Left cardiac atrium (tissue), 4 donors: ENCODE results near the gene HNRNPA2B1. TPM values are rescaled to one million over a fixed set of nuclear protein-coding genes. Genes with fewer than 3 reads are reported as not detected.
A peak's percentile ranks its signal among the peaks of the same experiment; 100 is the strongest.
"Not testable (repeated sequence)": the region's sequence is repeated elsewhere in the genome, so short reads cannot be mapped to it uniquely, and the experiment has no call there.

ENCODE experiments used
- ATAC-seq, 2 donors: fragments of 200-7000 bp; cut with Tn5 transposase; one replicate each; pipeline ENCODE4 v1.9.1; 2020; ENCODE audit warnings: mild to moderate bottlenecking in 2 of 2, moderate library complexity in 2 of 2
- DNase-seq: peaks from one replicate; pipeline ENCODE4 v3.0.0-alpha.2; 2020
- intact Hi-C, 2 donors: fragments of 100-400 bp; cut with DNase I; formaldehyde crosslinking; loops; one replicate each; pipeline versions ENCODE4 v1.14.1 to v1.15.1; 2022 to 2023
- total RNA-seq, 2 donors: library from RNA; stranded (reverse); fragmentation: NEBNext Ultra II Directional; extraction: Animal tissue kit (Norgen Biotek cat#: 25700); gene quantifications; one replicate each; pipeline ENCODE4 v1.2.1, GENCODE V29; 2021
- donor health status: DM: no; HTN: yes; CAD: no.
- donor health status: DM: no; HTN: yes; CAD: no; lungs with severe emphysema.
- donor health status: DM: yes; HTN: yes; CAD: no.
- donor health status: Dilated cardiomyopathy.

The HNRNPA2B1 gene
- total RNA-seq, 2 donors from 2014 or later: 330 to 390 TPM

GRCh38 chr7:26153823-26154783, 46.4 kb downstream of the HNRNPA2B1 start:
- intact Hi-C loops: no loop called here
- ATAC-seq (peak; percentile 21 to 26), DNase-seq (no peak)

DNA sequence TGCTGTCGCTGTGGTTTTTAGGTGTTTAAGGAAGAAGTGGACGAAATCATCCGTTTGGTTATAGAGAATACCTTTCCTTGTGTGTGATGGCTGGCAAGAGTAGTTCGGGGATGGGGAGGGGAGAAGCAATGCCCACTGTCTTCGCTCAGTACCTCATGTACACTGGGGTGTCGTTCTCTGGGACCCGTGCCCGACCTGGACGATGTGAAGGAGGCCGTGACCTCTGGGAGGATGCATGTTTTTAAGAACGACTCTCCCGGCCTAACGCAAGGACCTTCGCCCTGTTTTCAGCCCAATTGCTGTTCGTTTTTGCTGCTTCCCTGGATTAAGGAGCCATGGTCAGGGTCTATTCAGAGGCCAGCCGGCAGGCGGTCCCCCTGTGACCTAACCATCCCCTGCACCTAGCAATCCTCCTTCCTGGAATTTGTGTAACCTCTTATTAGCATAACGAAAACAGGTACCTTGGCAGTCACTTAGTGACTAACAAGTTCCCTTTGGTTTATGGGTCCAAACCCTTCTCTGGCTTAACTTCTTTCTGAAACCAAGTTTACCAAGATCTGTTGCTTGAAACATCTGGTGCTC, 47.2 kb downstream of the HNRNPA2B1 start:
- intact Hi-C loops: no loop called here

GRCh38 chr7:26152782-26153240, 47.7 kb downstream of the HNRNPA2B1 start:
- DNase-seq, intact Hi-C loops: not testable (repeated sequence)
- ATAC-seq: peak; percentile 15 to 28

More for the DNA sequence above, 47.2 kb downstream of the HNRNPA2B1 start:
- DNase-seq: no peak
- no peak for ATAC-seq

DNA sequence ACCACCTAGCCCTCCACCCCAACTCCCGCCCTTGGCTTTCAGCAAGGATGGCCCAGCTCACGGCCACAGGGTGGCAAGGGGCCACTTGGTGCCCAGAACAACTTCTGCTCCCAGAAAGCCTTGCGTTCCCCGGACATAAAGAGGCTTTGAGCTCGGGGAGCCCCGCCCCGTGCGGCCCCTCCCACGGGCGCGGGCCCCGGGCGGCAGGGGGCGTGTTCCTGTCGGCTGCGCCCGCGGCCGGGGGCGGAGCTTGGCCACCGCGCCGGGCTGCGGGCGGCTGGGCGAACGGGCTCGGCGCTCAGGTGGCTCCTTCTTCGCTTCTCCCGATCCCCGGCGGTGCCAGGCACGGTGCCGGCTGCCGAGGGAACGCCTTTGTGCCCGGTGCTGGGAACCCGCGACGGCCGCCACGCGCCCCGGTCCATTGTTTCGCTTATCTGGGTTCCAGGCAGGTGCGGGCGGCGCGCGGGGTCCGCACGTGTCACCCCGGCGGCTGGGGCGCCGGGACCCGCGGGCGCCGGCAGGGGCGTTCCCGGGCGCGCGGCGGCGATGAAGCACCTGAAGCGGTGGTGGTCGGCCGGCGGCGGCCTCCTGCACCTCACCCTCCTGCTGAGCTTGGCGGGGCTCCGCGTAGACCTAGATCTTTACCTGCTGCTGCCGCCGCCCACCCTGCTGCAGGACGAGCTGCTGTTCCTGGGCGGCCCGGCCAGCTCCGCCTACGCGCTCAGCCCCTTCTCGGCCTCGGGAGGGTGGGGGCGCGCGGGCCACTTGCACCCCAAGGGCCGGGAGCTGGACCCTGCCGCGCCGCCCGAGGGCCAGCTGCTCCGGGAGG, 48.4 kb downstream of the HNRNPA2B1 start, which contains the start of gene NFE2L3:
Gene NFE2L3, plus strand, starts transcription at position 246 of the 829 bp plus-strand sequence. Its CDS starts 301 bp downstream, at position 547.
- intact Hi-C loops: no loop called here

DNA sequence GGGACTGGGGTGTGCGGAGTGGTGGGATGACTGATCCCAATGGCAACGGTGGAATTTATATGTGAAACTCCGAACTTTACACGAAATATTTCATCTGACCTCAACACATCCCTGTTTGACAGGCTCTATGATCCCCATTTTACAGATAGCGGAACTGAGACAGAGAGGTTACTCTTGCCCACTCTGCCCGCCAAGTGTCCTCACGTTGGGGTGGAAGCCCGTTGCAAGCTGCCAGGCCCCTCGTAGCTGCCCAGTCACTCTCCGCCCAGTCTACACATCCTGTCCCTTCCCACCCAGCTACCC, 48.9 kb downstream of the HNRNPA2B1 start:
- DNase-seq (no peak), ATAC-seq (no peak)
- intact Hi-C loops: no loop called here

More for the DNA sequence above, 48.4 kb downstream of the HNRNPA2B1 start, which contains the start of gene NFE2L3:
- peak; percentile 80 for DNase-seq
- ATAC-seq: peak; percentile 83 to 89

GRCh38 chr7:26151096-26151495, 49.5 kb downstream of the HNRNPA2B1 start:
- no peak for ATAC-seq
- no peak for DNase-seq
- intact Hi-C loops: no loop called here

GRCh38 chr7:26149391-26149977, 51.1 kb downstream of the HNRNPA2B1 start:
- DNase-seq (no peak), ATAC-seq (no peak)
- intact Hi-C loops: no loop called here

DNA sequence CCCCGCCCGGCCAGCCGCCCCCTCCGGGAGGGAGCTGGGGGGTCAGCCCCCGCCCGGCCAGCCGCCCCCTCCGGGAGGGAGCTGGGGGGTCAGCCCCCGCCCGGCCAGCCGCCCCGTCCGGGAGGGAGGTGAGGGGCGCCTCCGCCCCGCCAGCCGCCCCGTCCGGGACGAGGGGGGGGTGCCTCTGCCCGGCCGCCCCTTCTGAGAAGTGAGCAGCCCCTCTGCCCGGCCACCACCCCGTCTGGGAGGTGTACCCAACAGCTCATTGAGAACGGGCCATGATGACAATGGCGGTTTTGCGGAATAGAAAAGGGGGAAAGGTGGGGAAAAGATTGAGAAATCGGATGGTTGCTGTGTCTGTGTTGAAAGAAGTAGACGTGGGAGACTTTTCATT, 52.2 kb downstream of the HNRNPA2B1 start:
- DNase-seq, ATAC-seq, intact Hi-C loops: not testable (repeated sequence)

- intact Hi-C loops, ATAC-seq, DNase-seq: not testable (repeated sequence)
Measured at GRCh38 chr7:26147646-26148306, 52.8 kb downstream of the HNRNPA2B1 start.

- intact Hi-C loops: no loop called here
- peak; percentile 64 to 79 for ATAC-seq
- DNase-seq: peak; percentile 29
Measured at GRCh38 chr7:26147030-26147429, 53.5 kb downstream of the HNRNPA2B1 start.

- no peak for ATAC-seq
- DNase-seq: no peak
- intact Hi-C loops: no loop called here
Measured at GRCh38 chr7:26145238-26145637, 55.3 kb downstream of the HNRNPA2B1 start.

DNA sequence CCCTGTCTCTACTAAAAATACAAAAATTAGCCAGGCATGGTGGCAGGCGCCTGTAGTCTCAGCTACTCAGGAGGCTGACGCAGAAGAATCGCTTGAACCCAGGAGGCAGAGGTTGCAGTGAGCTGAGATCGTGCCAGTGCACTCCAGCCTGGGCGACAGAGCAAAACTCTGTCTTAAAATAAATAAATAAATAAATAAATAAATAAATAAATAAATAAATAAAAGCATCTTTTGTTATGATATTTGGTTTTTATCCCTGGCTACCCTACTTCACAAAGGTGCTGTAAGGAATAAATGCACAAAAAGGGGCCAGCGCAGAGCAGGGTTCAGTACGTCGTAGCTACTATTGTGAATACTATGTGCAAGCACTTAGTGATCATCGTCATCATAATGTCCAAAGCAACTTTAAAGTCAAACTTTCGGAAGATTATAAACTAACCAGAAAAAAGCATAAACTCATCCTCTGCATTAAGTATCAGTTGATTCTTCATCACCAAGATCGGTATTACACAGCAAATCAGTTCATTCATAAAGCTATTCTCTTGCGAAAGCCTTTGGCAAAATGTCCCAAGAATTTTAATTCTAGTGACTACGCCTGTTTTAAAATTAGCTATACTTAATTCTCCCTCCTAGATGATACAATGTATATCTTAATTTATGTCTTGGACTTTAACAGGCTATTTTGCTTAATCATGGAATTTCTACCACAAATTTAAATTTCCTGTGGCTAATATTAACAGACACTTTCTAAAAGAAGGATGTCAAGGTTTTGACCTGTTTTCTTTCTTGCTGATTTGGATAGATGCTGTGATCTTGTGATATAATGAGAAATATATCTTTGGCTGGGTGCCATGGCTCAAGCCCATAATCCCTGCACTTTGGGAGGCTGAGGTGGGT, 56.1 kb downstream of the HNRNPA2B1 start:
- DNase-seq (no peak), ATAC-seq (no peak)
- intact Hi-C loops: no loop called here

DNA sequence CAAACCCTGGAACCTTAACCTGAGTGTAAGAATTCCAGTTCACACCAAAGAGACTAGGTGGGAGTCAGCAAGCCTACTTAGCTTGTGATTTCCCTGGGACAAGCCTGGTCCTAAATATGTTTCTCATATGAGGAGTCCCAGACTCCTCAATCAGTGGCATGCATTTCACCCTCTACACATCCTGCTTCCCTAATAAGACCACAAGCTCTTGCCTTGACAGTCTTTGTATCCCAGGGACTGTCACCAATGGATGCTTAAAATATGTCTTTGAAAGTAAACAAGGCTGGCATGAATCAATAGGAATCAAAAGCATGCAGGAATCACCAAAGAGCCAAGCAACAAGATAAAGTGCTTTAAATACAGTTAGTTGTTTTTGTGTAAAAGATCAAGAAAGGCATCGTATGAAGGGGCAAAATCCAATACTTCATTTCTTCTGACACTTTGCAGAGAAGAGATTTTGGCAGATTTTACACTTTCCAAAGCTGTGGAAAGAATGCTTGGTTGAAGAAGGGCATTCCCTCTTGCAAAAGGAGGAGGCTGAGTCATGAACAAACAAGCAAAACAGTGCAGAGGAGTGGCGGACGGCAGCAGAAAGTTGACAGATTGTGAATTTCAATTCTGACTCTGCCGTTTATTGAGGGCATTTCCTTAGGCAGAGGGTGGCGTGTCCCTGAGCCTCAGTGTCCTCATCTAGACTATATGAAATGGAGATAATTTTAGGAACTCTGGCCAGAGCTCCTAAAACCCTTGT, 57.1 kb downstream of the HNRNPA2B1 start:
- no peak for DNase-seq
- peak in 1 of 2 donors; percentile 68 for ATAC-seq
- intact Hi-C loops: no loop called here

DNA sequence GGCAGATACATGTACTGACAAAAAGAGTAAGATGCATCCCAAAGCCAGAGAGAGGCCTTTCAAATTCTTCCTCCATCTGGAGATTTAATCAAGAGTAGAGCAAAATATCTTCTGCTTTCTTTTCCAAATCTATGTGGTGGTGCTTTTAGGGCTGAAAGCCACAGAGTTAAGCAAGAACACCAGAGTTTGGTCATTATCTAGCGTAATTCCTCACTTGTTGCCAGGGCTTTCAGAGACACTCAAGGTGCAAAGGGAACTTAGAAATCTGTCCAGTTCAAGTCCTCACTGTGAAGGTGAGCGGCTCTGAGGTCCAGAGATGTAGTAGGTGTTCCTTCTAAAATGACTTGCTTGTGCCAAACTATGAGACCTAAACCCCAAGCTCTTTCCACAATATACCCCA, 59.5 kb downstream of the HNRNPA2B1 start:
- DNase-seq: no peak
- ATAC-seq: peak in 1 of 2 donors; percentile 38
- intact Hi-C loops: no loop called here

GRCh38 chr7:26140380-26140779, 60.2 kb downstream of the HNRNPA2B1 start:
- no peak for DNase-seq
- ATAC-seq: no peak
- intact Hi-C loops: no loop called here
